Activated T-helper 2 cell treated with anti-CD3 and anti-CD28 coated beads, Interferon-gamma antibody, Interleukin-2, Interleukin-4, amounts not matched to agents 10 μg/mL and 5 μg/mL and 100 μg/mL, durations not matched to agents 14 hours and 24 hours and 36 hours (primary cell): ENCODE data around the gene C16orf82. TPM values are rescaled to one million over a fixed set of nuclear protein-coding genes. Genes with fewer than 3 reads are reported as not detected.
"Not testable (repeated sequence)": the region's sequence is repeated elsewhere in the genome, so short reads cannot be mapped to it uniquely, and the experiment has no call there.

Experiments
- DNase-seq: peaks from one replicate; pipeline ENCODE4 v3.0.0; 2021; ENCODE audit warnings: low spot score
- H3K27ac Mint-ChIP-seq: one replicate; pipeline ENCODE4 v1.8.0; 2021; ENCODE audit warnings: mixed read lengths
- H3K27me3 Mint-ChIP-seq: one replicate; pipeline ENCODE4 v1.8.0; 2021; ENCODE audit warnings: low read depth, mixed read lengths
- H3K36me3 Mint-ChIP-seq: one replicate; pipeline ENCODE4 v1.8.0; 2021; ENCODE audit warnings: low read depth, mixed read lengths
- H3K4me1 Mint-ChIP-seq: one replicate; pipeline ENCODE4 v1.8.0; 2021; ENCODE audit warnings: low read depth, mixed read lengths
- H3K4me3 Mint-ChIP-seq: one replicate; pipeline ENCODE4 v1.8.0; 2021; ENCODE audit warnings: low read depth, mild to moderate bottlenecking, moderate library complexity, mixed read lengths
- H3K9me3 Mint-ChIP-seq: one replicate; pipeline ENCODE4 v1.8.0; 2021; ENCODE audit warnings: mixed read lengths
- intact Hi-C: fragments of 100-400 bp; cut with micrococcal nuclease; formaldehyde crosslinking; loops from one replicate; pipeline ENCODE4 v1.15.1; 2023
- total RNA-seq: library from RNA; stranded (reverse); gene quantifications from 2 replicates; pipeline ENCODE4 v1.2.3, GENCODE V29; 2022

The C16orf82 gene
- total RNA-seq, 1 donor from 2014 or later, result not detected

DNA sequence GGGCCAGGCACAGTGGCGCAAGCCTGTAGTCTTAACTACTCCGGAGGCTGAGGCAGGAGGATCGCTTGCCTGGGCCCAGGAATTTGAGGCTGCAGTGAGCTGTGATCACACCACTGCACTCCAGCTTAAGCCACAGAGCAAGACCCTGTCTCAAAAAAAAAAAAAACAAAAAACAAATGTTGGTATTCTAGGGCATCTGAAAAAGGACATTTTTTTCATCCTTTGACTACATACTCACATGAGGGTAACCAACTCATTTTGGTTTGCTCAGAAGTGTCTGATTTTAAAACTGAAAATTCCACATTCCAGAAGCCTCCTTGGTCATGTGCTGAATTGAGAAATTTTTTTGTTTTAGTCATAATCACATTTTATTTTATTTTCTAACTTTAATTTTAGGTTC lies 12.7 kb upstream of the C16orf82 start:
- no peak overlapping the region for H3K4me3 Mint-ChIP-seq
- H3K27me3 Mint-ChIP-seq, result no peaks in the 10 kb centered on the region
- no peak for DNase-seq
- no peaks in the 10 kb centered on the region for H3K36me3 Mint-ChIP-seq
- no peaks in the 10 kb centered on the region for H3K4me1 Mint-ChIP-seq
- no peak overlapping the region for H3K27ac Mint-ChIP-seq
- intact Hi-C loops, result no loop called here
- no peaks in the 10 kb centered on the region for H3K9me3 Mint-ChIP-seq

- no peak overlapping the region for H3K4me3 Mint-ChIP-seq
- H3K36me3 Mint-ChIP-seq, result no peaks in the 10 kb centered on the region
- no peaks in the 10 kb centered on the region for H3K4me1 Mint-ChIP-seq
- no peak overlapping the region for H3K27ac Mint-ChIP-seq
- DNase-seq, result no peak
- no peaks in the 10 kb centered on the region for H3K27me3 Mint-ChIP-seq
- no peaks in the 10 kb centered on the region for H3K9me3 Mint-ChIP-seq
- intact Hi-C loops, result no loop called here
Observed at GRCh38 chr16:27058299-27058698, 8.4 kb upstream of the C16orf82 start.

GRCh38 chr16:27070776-27071175 lies 4.0 kb downstream of the C16orf82 start:
- H3K4me1 Mint-ChIP-seq, result no peaks in the 10 kb centered on the region
- peaks cover 4% of the 10 kb centered on the region for H3K27me3 Mint-ChIP-seq
- no peak for DNase-seq
- H3K36me3 Mint-ChIP-seq, result no peaks in the 10 kb centered on the region
- no peak overlapping the region for H3K27ac Mint-ChIP-seq
- no peaks in the 10 kb centered on the region for H3K9me3 Mint-ChIP-seq
- intact Hi-C loops, result no loop called here
- no peak overlapping the region for H3K4me3 Mint-ChIP-seq

GRCh38 chr16:27073733-27074132 lies 7.0 kb downstream of the C16orf82 start:
- no peak overlapping the region for H3K27ac Mint-ChIP-seq
- H3K4me3 Mint-ChIP-seq, result no peak overlapping the region
- H3K36me3 Mint-ChIP-seq, result no peaks in the 10 kb centered on the region
- no peaks in the 10 kb centered on the region for H3K27me3 Mint-ChIP-seq
- no peaks in the 10 kb centered on the region for H3K4me1 Mint-ChIP-seq
- H3K9me3 Mint-ChIP-seq, result no peaks in the 10 kb centered on the region
- intact Hi-C loops, result no loop called here
- no peak for DNase-seq

- Mint-ChIP-seq H3K27me3 (peaks cover 6% of the 10 kb centered on the region), H3K4me3 (no peak overlapping the region), H3K4me1 (no peaks in the 10 kb centered on the region), H3K9me3 (no peaks in the 10 kb centered on the region), H3K36me3 (no peaks in the 10 kb centered on the region), H3K27ac (no peak overlapping the region)
- intact Hi-C loops, result no loop called here
- no peak for DNase-seq
Observed at GRCh38 chr16:27080895-27081294, 14.2 kb downstream of the C16orf82 start.

GRCh38 chr16:27083861-27084261 lies 17.1 kb downstream of the C16orf82 start:
- Mint-ChIP-seq H3K36me3 (no peaks in the 10 kb centered on the region), H3K27ac (no peak overlapping the region), H3K9me3 (no peaks in the 10 kb centered on the region), H3K27me3 (peaks cover 9% of the 10 kb centered on the region), H3K4me3 (no peak overlapping the region), H3K4me1 (no peaks in the 10 kb centered on the region)
- DNase-seq, result no peak
- intact Hi-C loops, result no loop called here

DNA sequence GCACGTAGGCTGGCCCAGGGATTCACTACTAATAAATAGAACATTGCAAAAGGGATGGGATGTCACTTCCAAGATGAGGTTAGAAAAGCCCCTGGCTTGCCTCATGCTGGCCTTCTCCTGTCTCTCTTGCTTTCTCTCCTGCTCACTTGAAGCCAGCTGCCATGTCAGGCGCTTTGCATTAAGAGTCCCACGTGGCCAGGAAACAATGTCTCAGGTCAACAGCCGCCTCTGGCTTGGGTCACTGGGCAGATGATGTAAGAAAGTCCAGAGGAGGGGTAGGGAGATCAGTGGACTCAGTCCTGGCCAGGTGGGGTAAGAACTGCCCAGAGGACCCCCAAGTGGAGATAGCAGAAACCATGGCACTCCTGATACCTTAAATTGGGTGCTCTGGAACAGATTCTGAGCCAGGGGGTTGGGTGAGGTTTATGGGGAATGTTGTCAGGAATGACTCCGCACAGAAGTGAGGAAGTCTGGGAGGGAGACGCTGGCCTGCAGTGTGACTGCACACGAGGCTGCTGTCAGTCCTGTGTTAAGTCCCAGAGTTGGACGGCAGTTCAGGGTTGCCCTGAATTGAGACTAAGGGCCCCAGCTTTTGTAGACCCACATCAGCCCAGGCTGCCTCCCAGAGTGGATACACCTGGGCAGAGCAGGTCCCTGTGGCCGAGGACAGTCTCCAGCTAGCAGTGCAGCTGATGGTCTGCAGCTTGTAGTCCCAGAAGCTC lies 17.7 kb downstream of the C16orf82 start:
- no peak for DNase-seq
- Mint-ChIP-seq H3K4me3 (no peak overlapping the region), H3K36me3 (no peaks in the 10 kb centered on the region), H3K27me3 (peaks cover 8% of the 10 kb centered on the region), H3K4me1 (no peaks in the 10 kb centered on the region), H3K9me3 (no peaks in the 10 kb centered on the region), H3K27ac (no peak overlapping the region)
- intact Hi-C loops, result no loop called here

GRCh38 chr16:27085182-27085581 lies 18.5 kb downstream of the C16orf82 start:
- H3K4me3 Mint-ChIP-seq, result no peak overlapping the region
- H3K36me3 Mint-ChIP-seq, result no peaks in the 10 kb centered on the region
- no peaks in the 10 kb centered on the region for H3K9me3 Mint-ChIP-seq
- DNase-seq, result no peak
- no peak overlapping the region for H3K27ac Mint-ChIP-seq
- intact Hi-C loops, result no loop called here
- H3K27me3 Mint-ChIP-seq, result peaks cover 9% of the 10 kb centered on the region
- H3K4me1 Mint-ChIP-seq, result no peaks in the 10 kb centered on the region

DNA sequence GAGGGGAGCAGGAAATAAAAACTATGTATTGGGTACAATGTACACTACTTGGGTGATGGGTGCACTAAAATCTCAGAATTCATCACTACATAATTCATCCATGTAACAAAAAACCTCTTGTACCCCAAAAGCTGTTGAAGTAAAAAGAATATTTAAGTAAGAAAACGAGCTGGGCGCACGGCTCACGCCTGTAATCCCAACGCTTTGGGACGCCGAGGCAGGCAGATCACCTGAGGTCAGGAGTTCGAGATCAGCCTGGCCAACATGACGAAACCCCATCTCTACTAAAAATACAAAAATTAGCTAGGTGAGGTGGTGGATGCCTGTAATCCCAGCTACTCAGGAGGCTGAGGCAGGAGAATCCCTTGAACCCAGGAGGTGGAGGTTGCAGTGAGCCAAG lies 19.3 kb downstream of the C16orf82 start:
- H3K9me3 Mint-ChIP-seq, H3K27ac Mint-ChIP-seq, DNase-seq, H3K4me3 Mint-ChIP-seq, intact Hi-C loops, H3K4me1 Mint-ChIP-seq, H3K36me3 Mint-ChIP-seq: not testable (repeated sequence)
- H3K27me3 Mint-ChIP-seq, result peaks cover 15% of the 10 kb centered on the region

GRCh38 chr16:27088216-27088615 lies 21.5 kb downstream of the C16orf82 start:
- Mint-ChIP-seq H3K4me1 (no peaks in the 10 kb centered on the region), H3K9me3 (no peaks in the 10 kb centered on the region), H3K4me3 (no peak overlapping the region), H3K27ac (no peak overlapping the region), H3K36me3 (no peaks in the 10 kb centered on the region), H3K27me3 (peaks cover 30% of the 10 kb centered on the region)
- intact Hi-C loops, result no loop called here
- no peak for DNase-seq

DNA sequence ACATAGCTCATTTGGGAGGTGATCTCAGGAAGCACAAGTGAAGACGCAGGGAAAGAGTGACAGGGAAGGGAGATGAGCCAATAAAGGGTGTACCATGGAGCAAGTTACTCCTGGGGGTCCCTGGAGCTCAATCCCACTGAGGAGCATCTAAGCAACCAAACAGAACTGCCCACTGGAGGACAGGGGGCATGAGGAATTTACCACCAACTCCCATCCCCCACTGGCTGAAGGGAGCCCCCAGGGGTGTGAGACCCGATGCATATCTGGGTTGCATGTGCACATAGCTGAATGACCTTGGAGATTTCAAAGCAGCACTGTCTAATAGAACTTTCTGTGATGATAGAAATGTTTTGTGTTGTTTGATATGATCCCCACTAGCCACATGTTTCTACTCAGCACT lies 29.6 kb downstream of the C16orf82 start:
- Mint-ChIP-seq H3K27me3 (peaks cover 33% of the 10 kb centered on the region), H3K36me3 (no peaks in the 10 kb centered on the region), H3K4me3 (no peak overlapping the region), H3K27ac (no peak overlapping the region), H3K9me3 (no peaks in the 10 kb centered on the region), H3K4me1 (no peaks in the 10 kb centered on the region)
- intact Hi-C loops, result no loop called here
- no peak for DNase-seq

DNA sequence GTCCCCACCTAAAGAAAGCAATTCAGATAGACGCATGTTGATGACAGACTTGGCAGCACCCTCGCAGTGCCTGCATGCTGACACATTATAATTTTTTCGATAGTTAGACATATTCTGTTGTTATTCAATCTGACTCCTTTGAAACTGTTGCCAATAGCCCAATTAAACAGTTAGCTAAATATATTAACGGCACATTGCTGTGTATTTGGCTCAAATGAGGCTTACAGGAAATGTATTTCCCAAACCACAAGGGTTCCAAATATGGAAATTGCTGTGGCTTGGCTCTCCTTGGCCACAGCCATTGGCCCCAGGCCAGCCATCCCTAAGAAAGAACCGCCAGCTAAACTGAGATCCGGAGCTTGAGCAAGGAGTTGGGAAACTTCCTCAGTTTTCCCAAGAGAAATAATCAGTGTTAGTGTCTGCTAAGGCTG lies 31.1 kb downstream of the C16orf82 start:
- no peaks in the 10 kb centered on the region for H3K4me1 Mint-ChIP-seq
- H3K27me3 Mint-ChIP-seq, result peaks cover 24% of the 10 kb centered on the region
- intact Hi-C loops, result no loop called here
- no peak overlapping the region for H3K27ac Mint-ChIP-seq
- DNase-seq, result no peak
- H3K9me3 Mint-ChIP-seq, result no peaks in the 10 kb centered on the region
- no peaks in the 10 kb centered on the region for H3K36me3 Mint-ChIP-seq
- H3K4me3 Mint-ChIP-seq, result no peak overlapping the region

- no peak for DNase-seq
- no peak overlapping the region for H3K4me3 Mint-ChIP-seq
- H3K27me3 Mint-ChIP-seq, result peaks cover 18% of the 10 kb centered on the region
- intact Hi-C loops, result no loop called here
- no peaks in the 10 kb centered on the region for H3K4me1 Mint-ChIP-seq
- H3K9me3 Mint-ChIP-seq, result no peaks in the 10 kb centered on the region
- no peak overlapping the region for H3K27ac Mint-ChIP-seq
- H3K36me3 Mint-ChIP-seq, result no peaks in the 10 kb centered on the region
Observed at GRCh38 chr16:27098366-27099049, 31.8 kb downstream of the C16orf82 start.
